Kidney epithelial cell (primary cell): ENCODE data around the gene TMPRSS7. TPM values are rescaled to one million over a fixed set of nuclear protein-coding genes. Genes with fewer than 3 reads are reported as not detected.

Experiments
- DNase-seq: peaks from one replicate; pipeline ENCODE4 v3.0.0-alpha.2; 2010; ENCODE audit warnings: low read depth
- H3K27me3 ChIP-seq: 2 replicates; pipeline ENCODE4 v1.6.0; 2011; ENCODE audit warnings: low read length; ENCODE audit not compliant: control insufficient read depth, insufficient read depth
- H3K36me3 ChIP-seq: 2 replicates; pipeline ENCODE4 v1.5.1; 2011; ENCODE audit warnings: low read length; ENCODE audit not compliant: control insufficient read depth, insufficient read depth
- H3K4me3 ChIP-seq: 2 replicates; pipeline ENCODE4 v1.5.1; 2011; ENCODE audit warnings: low read depth, mild to moderate bottlenecking, control low read depth, low read length
- total RNA-seq: library from RNA; depleted of rRNA; stranded (reverse); fragments of >200 nt; gene quantifications from 2 replicates; pipeline ENCODE4 v1.2.3, GENCODE V29; 2015
- TF ChIP-seq, protein P1 (sequence below): IDR thresholded peaks from 2 replicates; pipeline ENCODE4 v1.5.1; 2011; ENCODE audit warnings: mild to moderate bottlenecking, moderate library complexity, low read length, control low read depth, inconsistent platforms; ENCODE audit not compliant: insufficient read depth, poor library complexity, severe bottlenecking

Gene TMPRSS7
- total RNA-seq, 1 donor from 2014 or later = not detected

DNA sequence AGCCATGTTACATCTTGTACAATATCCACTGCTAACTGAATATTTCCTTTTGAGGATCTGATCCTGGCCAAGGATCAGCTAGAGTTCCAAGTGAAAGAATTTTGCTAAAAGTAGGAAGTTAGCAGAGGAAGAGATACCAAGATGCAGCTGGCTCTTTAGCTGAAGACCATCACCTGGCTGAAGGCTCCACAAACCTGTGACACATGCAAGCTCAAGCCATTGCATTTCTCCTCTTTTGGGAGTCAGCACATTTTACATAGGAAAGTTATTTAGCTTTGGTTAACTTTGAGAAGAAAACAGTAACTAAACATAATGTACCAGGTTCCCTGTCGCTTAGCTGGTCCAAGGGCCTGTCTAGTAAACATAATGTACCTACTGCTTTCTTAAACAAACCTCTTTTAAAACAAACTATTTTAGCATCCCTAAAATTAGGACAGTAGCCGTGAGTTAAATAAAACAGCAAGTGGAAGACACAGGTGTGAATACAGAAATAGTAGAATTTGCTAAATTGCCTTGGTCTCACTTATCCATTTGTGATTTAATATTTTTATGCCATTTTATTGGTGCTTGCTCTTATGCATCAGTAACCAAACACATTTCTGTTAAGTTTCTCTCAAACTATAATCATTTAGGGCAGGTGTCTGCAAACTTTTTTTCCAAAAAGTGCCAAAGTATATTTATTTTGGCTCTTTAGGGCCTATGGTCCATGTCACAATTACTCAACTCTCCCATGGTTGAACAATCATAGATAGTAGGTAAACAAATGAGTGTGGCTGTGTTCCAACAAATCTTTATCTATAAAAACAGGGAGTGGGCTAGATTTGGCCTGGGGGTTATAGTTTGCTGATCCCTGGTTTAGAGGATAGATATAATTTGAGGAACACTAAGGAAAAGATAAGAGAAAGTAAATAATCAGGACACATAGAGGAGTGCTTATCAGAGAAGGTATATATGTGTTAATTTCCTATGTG lies 87.3 kb downstream of the TMPRSS7 start:
- peaks cover 1% of the 10 kb centered on the region for H3K36me3 ChIP-seq
- TF ChIP-seq, protein P1, sequence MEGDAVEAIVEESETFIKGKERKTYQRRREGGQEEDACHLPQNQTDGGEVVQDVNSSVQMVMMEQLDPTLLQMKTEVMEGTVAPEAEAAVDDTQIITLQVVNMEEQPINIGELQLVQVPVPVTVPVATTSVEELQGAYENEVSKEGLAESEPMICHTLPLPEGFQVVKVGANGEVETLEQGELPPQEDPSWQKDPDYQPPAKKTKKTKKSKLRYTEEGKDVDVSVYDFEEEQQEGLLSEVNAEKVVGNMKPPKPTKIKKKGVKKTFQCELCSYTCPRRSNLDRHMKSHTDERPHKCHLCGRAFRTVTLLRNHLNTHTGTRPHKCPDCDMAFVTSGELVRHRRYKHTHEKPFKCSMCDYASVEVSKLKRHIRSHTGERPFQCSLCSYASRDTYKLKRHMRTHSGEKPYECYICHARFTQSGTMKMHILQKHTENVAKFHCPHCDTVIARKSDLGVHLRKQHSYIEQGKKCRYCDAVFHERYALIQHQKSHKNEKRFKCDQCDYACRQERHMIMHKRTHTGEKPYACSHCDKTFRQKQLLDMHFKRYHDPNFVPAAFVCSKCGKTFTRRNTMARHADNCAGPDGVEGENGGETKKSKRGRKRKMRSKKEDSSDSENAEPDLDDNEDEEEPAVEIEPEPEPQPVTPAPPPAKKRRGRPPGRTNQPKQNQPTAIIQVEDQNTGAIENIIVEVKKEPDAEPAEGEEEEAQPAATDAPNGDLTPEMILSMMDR = no peak
- no peak overlapping the region for H3K4me3 ChIP-seq
- H3K27me3 ChIP-seq = no peaks in the 10 kb centered on the region
- DNase-seq = no peak

DNA sequence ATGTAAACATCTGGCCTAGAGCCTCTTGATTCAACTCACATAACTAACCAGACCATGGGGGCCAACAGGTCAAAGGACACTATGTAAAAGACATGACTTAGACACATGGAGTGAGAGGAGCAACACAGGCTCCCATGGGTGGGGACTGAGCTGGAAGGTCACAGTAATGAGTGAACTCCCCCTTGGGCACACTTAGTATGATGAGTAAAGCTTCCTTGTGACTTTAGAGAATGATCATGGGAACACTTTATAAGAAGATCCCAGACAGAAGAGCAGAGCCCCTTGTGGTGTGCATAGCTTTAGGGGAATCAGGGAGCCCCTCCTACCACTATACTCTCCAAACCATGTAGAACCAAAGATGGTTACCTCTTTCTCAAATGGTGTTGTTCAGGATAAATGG lies 88.3 kb downstream of the TMPRSS7 start:
- TF ChIP-seq, protein P1 = no peak
- no peak for DNase-seq
- H3K36me3 ChIP-seq = peaks cover 1% of the 10 kb centered on the region

GRCh38 chr3:112123548-112123947 lies 89.0 kb downstream of the TMPRSS7 start:
- H3K4me3 ChIP-seq = no peak overlapping the region
- TF ChIP-seq, protein P1 = no peak
- H3K27me3 ChIP-seq = no peaks in the 10 kb centered on the region
- DNase-seq = no peak
- no peaks in the 10 kb centered on the region for H3K36me3 ChIP-seq

More for the DNA sequence above, 88.3 kb downstream of the TMPRSS7 start:
- H3K4me3 ChIP-seq = no peak overlapping the region
- no peaks in the 10 kb centered on the region for H3K27me3 ChIP-seq

- TF ChIP-seq, protein P1 = no peak
- Histone ChIP-seq H3K27me3 (no peaks in the 10 kb centered on the region), H3K36me3 (no peaks in the 10 kb centered on the region), H3K4me3 (no peak overlapping the region)
- DNase-seq = no peak
These were observed 90.5 kb downstream of the TMPRSS7 start for GRCh38 chr3:112124907-112125607.

DNA sequence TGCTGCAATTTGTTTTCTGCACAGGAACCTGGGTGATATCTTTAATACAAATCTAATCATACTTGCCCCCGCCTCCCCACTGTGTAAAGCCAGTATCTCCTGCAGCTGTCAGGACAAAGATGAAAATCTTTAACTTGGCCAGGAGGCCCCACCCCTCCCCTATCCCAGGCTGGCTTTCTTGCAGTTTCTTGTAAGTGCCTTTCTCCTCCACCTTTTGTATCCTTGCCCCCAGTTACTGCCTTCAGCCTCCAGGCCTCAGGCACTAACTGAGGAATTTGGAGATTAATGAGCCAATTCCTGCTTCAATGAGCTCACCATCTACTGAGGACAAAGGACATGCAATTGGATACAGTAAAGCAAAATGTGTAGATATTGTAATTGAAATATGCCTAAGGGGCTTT lies 92.0 kb downstream of the TMPRSS7 start:
- Histone ChIP-seq H3K27me3 (no peaks in the 10 kb centered on the region), H3K36me3 (no peaks in the 10 kb centered on the region), H3K4me3 (no peak overlapping the region)
- no peak for DNase-seq
- TF ChIP-seq, protein P1 = no peak
